ENCODE data around the gene ASMTL. TPM values are rescaled to one million over a fixed set of nuclear protein-coding genes. Genes with fewer than 3 reads are reported as not detected.

Gene ASMTL
- total and polyA plus RNA-seq, 2 of the 13 experiments (the other 11 are each of a cell fraction or from before 2014, with no cell fraction given), result 5.6 to 16.3 TPM

GRCh38 chrX:1391707-1392375, 60.9 kb downstream of the ASMTL start, which contains the start of gene SLC25A6 (continued):
- TF ChIP-seq ZBTB49 (CRISPR knock-in tag; IDR thresholded peaks at IDR 0.05; ENCODE audit: borderline replicate concordance), result peak; percentile 34; the same call in 1 of the 2 replicates
- no peak for TF ChIP-seq ZNF691 (CRISPR knock-in tag; IDR thresholded peaks at IDR 0.05; ENCODE audit: borderline replicate concordance, low read depth)
- TF ChIP-seq ZNF773 (CRISPR knock-in tag; IDR thresholded peaks at IDR 0.05; ENCODE audit: borderline replicate concordance), result 0 out of 2 replicates have a peak, but pooled peaks have one; percentile 67
- TF ChIP-seq ZNF652 (CRISPR knock-in tag; IDR thresholded peaks at IDR 0.05; ENCODE audit: borderline replicate concordance, low read depth), result no peak
- no peak for TF ChIP-seq ZUFSP (CRISPR knock-in tag; IDR thresholded peaks at IDR 0.05; ENCODE audit: borderline replicate concordance)
- no peak; the same call in 1 of the 2 replicates for TF ChIP-seq ZSCAN25 (CRISPR knock-in tag; IDR thresholded peaks at IDR 0.05)
- TF ChIP-seq ZKSCAN5 (CRISPR knock-in tag; IDR thresholded peaks at IDR 0.05), result 0 out of 2 replicates have a peak, but pooled peaks have one; percentile 27
- no peak for TF ChIP-seq SYNCRIP (IDR thresholded peaks at IDR 0.05; ENCODE audit: insufficient read depth, low read depth, low read length)
- TF ChIP-seq SIN3A (IDR thresholded peaks at IDR 0.05; ENCODE audit: borderline replicate concordance, low read depth, low read length), result peak; percentile 32; the same call in 1 of the 2 replicates
- TF ChIP-seq ZNF7 (CRISPR knock-in tag; IDR thresholded peaks at IDR 0.05), result no peak
- peak; percentile 57 for TF ChIP-seq HNRNPLL (IDR thresholded peaks at IDR 0.05; ENCODE audit: low read depth, low read length, poor library complexity, severe bottlenecking)
- TF ChIP-seq NBN (conservative IDR thresholded peaks at IDR 0.05), result no peak
- TF ChIP-seq TBL1XR1 (IDR thresholded peaks at IDR 0.05; ENCODE audit: borderline replicate concordance, low read length, partially characterized antibody), result peak; percentile 72
- TF ChIP-seq FIP1L1 (IDR thresholded peaks at IDR 0.05; ENCODE audit: borderline replicate concordance, insufficient read depth, low read depth, low read length), result no peak
- no peak; the same call in 1 of the 2 replicates for TF ChIP-seq NCOA2 (CRISPR knock-in tag; IDR thresholded peaks at IDR 0.05)
- TF ChIP-seq HMGA1 (CRISPR knock-in tag; conservative IDR thresholded peaks at IDR 0.05), result no peak
- no peak for TF ChIP-seq ZNF878 (CRISPR knock-in tag; IDR thresholded peaks at IDR 0.05)
- no peak for TF ChIP-seq ZNF569 (CRISPR knock-in tag; IDR thresholded peaks at IDR 0.05; ENCODE audit: borderline replicate concordance)
- TF ChIP-seq BCLAF1 (IDR thresholded peaks at IDR 0.05), result no peak
- TF ChIP-seq DBP (CRISPR knock-in tag; IDR thresholded peaks at IDR 0.05; ENCODE audit: not compliant biosample characterization), result no peak
